Kidney (tissue), 14 donors: ENCODE data around the gene MEA1. TPM values are rescaled to one million over a fixed set of nuclear protein-coding genes. Genes with fewer than 3 reads are reported as not detected.

ENCODE experiments used
- DNase-seq, 5 donors: peaks; one replicate each; pipeline ENCODE4 v3.0.0-alpha.2; 2013 to 2020
- FAIRE-seq: peaks from 2 replicates; lab custom pipeline; 2012; peaks lifted over from hg19 to GRCh38; lab: Jason Lieb, UNC
- H3K27ac ChIP-seq, 2 donors: one replicate each; pipeline ENCODE4 v1.7.0; 2013; ENCODE audit warnings: low read depth in 2 of 2, low read length in 2 of 2, inconsistent platforms in 1 of 2
- H3K27me3 ChIP-seq: one replicate; pipeline ENCODE4 v1.7.1; 2013; ENCODE audit warnings: low read length, inconsistent platforms; ENCODE audit not compliant: control insufficient read depth, insufficient read depth
- H3K36me3 ChIP-seq, 3 donors: one replicate each; pipeline versions ENCODE4 v1.7.0 to v1.7.1; 2013; ENCODE audit warnings: low read length in 3 of 3, control low read depth in 1 of 3, inconsistent platforms in 1 of 3; ENCODE audit not compliant: insufficient read depth in 3 of 3, control insufficient read depth in 2 of 3
- H3K4me1 ChIP-seq, 3 donors: one replicate each; pipeline versions ENCODE4 v1.7.0 to v1.7.1; 2013; ENCODE audit warnings: low read length in 3 of 3, inconsistent platforms in 1 of 3, low read depth in 1 of 3; ENCODE audit not compliant: control insufficient read depth in 2 of 3, insufficient read depth in 2 of 3
- H3K4me3 ChIP-seq, 3 donors: one replicate each; pipeline versions ENCODE4 v1.7.0 to v1.8.1; 2013; ENCODE audit warnings: low read length in 3 of 3, control low read depth in 1 of 3, inconsistent platforms in 1 of 3
- H3K9ac ChIP-seq, 3 donors: one replicate each; pipeline versions ENCODE4 v1.7.0 to v1.7.1; 2013; ENCODE audit warnings: low read length in 3 of 3, control low read depth in 1 of 3, inconsistent platforms in 1 of 3
- H3K9me3 ChIP-seq, 3 donors: one replicate each; pipeline versions ENCODE4 v1.7.0 to v1.7.1; 2013; ENCODE audit warnings: low read length in 3 of 3, control low read depth in 1 of 3, inconsistent platforms in 1 of 3; ENCODE audit not compliant: control insufficient read depth in 2 of 3, insufficient read depth in 1 of 3
- CTCF ChIP-seq: IDR thresholded peaks from 3 replicates; pipeline ENCODE4 v1.5.1; 2012; ENCODE audit warnings: mild to moderate bottlenecking, moderate library complexity, borderline replicate concordance; ENCODE audit not compliant: insufficient read depth; ENCODE audit errors: extremely low read depth
- intact Hi-C: fragments of 100-400 bp; cut with DNase I; formaldehyde crosslinking; loops from one replicate; pipeline ENCODE4 v1.11.1; 2022
- polyA plus RNA-seq: library from polyadenylated mRNA; stranded (reverse); fragments of 350-450 nt; fragmentation: Illumina TruSeq; extraction: RNeasy Lipid Tissue Mini Kit (QIAGEN cat#74804); gene quantifications from one replicate; pipeline ENCODE4 v1.2.3, GENCODE V29; 2014; ENCODE audit warnings: low read depth, low replicate concordance; ENCODE audit not compliant: insufficient read depth
- total RNA-seq: library from RNA; stranded (reverse); fragmentation: NEBNext Ultra II Directional; extraction: Animal tissue kit (Norgen Biotek cat#: 25700); gene quantifications from one replicate; pipeline ENCODE4 v1.2.1, GENCODE V29; 2021
- donor health status: control.
- donor health status: control.
- donor health status: control.
- donor health status: control.
- donor health status: control.
- donor health status: DM: yes; HTN: yes; CAD: no.
- donor health status: Normal renal cell carcinoma (clear cell type).

Gene MEA1
- total and polyA plus RNA-seq, 2 donors from 2014 or later: 53.2 to 149 TPM

- H3K27ac ChIP-seq: no peak overlapping the region
- H3K4me3 ChIP-seq: no peak overlapping the region
- DNase-seq (no peak), FAIRE-seq (no peak)
- no peak for TF ChIP-seq CTCF
- H3K4me1 ChIP-seq: no peaks in the 10 kb centered on the region
- intact Hi-C loops: no loop called here
- no peaks in the 10 kb centered on the region for H3K27me3 ChIP-seq
- H3K9ac ChIP-seq: no peak overlapping the region
- peaks cover 0 to 13% (median 3%) of the 10 kb centered on the region in 3 donors for H3K36me3 ChIP-seq
- no peaks in the 10 kb centered on the region for H3K9me3 ChIP-seq
Measured at GRCh38 chr6:42970871-42971612, 42.7 kb downstream of the MEA1 start.

GRCh38 chr6:42969934-42970333 lies 43.8 kb downstream of the MEA1 start:
- no peak for FAIRE-seq
- intact Hi-C loops: no loop called here
- peaks cover 0 to 18% (median 3%) of the 10 kb centered on the region in 3 donors for H3K36me3 ChIP-seq

GRCh38 chr6:42969431-42969830 lies 44.3 kb downstream of the MEA1 start:
- FAIRE-seq (no peak), DNase-seq (no peak)

More at GRCh38 chr6:42969934-42970333, 43.8 kb downstream of the MEA1 start:
- no peaks in the 10 kb centered on the region for H3K27me3 ChIP-seq
- no peaks in the 10 kb centered on the region for H3K4me1 ChIP-seq
- H3K9ac ChIP-seq: no peak overlapping the region
- no peak overlapping the region for H3K27ac ChIP-seq
- no peaks in the 10 kb centered on the region for H3K9me3 ChIP-seq
- TF ChIP-seq CTCF: no peak
- DNase-seq: no peak
- H3K4me3 ChIP-seq: no peak overlapping the region

More at GRCh38 chr6:42969431-42969830, 44.3 kb downstream of the MEA1 start:
- TF ChIP-seq CTCF: no peak
- Histone ChIP-seq H3K4me1 (no peaks in the 10 kb centered on the region), H3K27me3 (no peaks in the 10 kb centered on the region), H3K9ac (no peak overlapping the region), H3K9me3 (no peaks in the 10 kb centered on the region), H3K4me3 (no peak overlapping the region), H3K36me3 (peaks cover 0 to 18% (median 5%) of the 10 kb centered on the region in 3 donors), H3K27ac (no peak overlapping the region)
- intact Hi-C loops: no loop called here
